ENCODE data around the gene DYRK1A.

Gene DYRK1A

DNA sequence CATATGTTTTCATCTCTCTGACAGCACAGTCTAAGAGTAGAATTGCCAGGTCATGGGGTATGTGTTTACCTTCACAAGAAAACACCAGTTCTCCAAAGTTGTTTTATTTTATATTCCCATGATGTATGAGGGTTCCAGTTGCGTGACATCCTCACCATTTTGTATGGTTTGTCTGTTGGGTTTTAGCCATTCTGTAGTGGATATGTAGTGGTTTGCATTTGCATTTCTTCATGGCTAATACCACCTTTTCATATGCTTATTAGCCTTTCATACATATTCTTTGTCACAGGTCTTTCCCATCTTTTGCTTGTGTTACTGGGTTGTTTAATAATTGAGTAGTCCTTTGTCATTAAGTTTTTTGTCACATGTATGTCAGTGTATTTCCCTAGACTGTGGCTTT, 132.1 kb downstream of the DYRK1A start:
- no peak overlapping the region for H3K4me3 ChIP-seq (replicated peaks; ENCODE audit: low read depth, low read length)
- TF ChIP-seq, protein P1, sequence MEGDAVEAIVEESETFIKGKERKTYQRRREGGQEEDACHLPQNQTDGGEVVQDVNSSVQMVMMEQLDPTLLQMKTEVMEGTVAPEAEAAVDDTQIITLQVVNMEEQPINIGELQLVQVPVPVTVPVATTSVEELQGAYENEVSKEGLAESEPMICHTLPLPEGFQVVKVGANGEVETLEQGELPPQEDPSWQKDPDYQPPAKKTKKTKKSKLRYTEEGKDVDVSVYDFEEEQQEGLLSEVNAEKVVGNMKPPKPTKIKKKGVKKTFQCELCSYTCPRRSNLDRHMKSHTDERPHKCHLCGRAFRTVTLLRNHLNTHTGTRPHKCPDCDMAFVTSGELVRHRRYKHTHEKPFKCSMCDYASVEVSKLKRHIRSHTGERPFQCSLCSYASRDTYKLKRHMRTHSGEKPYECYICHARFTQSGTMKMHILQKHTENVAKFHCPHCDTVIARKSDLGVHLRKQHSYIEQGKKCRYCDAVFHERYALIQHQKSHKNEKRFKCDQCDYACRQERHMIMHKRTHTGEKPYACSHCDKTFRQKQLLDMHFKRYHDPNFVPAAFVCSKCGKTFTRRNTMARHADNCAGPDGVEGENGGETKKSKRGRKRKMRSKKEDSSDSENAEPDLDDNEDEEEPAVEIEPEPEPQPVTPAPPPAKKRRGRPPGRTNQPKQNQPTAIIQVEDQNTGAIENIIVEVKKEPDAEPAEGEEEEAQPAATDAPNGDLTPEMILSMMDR (IDR thresholded peaks at IDR 0.05; ENCODE audit: low read depth, low read length, missing control alignments): no peak
- no peak for DNase-seq (ENCODE audit: extremely low read depth, low read depth)

- TF ChIP-seq, protein P1 (IDR thresholded peaks at IDR 0.05; ENCODE audit: low read depth, low read length, missing control alignments): no peak
- DNase-seq (ENCODE audit: extremely low read depth, low read depth): no peak
- no peak overlapping the region for H3K4me3 ChIP-seq (replicated peaks; ENCODE audit: low read depth, low read length)
These were observed 136.4 kb downstream of the DYRK1A start for GRCh38 chr21:37502947-37503346.

- no peak overlapping the region for H3K4me3 ChIP-seq (replicated peaks; ENCODE audit: low read depth, low read length)
- DNase-seq (ENCODE audit: extremely low read depth, low read depth): peak; percentile 25
- TF ChIP-seq, protein P1 (IDR thresholded peaks at IDR 0.05; ENCODE audit: low read depth, low read length, missing control alignments): no peak
These were observed 137.4 kb downstream of the DYRK1A start for GRCh38 chr21:37503848-37504467.

DNA sequence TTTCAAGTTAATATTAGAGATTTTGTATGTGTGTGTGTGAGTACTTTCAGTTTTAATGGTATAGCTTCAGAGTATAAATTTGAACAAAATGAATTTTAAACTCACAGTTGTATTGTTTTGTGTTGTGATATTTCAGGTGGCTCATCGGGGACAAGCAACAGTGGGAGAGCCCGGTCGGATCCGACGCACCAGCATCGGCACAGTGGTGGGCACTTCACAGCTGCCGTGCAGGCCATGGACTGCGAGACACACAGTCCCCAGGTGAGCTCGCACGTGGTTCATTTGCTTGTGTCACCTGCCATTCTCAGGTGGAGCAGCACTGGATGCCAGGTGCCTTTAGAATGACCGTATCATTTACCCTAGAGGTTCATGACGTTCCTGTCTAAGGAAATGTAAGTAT, 139.4 kb downstream of the DYRK1A start:
- no peak for DNase-seq (ENCODE audit: extremely low read depth, low read depth)
- no peak overlapping the region for H3K4me3 ChIP-seq (replicated peaks; ENCODE audit: low read depth, low read length)
- TF ChIP-seq, protein P1 (IDR thresholded peaks at IDR 0.05; ENCODE audit: low read depth, low read length, missing control alignments): no peak

DNA sequence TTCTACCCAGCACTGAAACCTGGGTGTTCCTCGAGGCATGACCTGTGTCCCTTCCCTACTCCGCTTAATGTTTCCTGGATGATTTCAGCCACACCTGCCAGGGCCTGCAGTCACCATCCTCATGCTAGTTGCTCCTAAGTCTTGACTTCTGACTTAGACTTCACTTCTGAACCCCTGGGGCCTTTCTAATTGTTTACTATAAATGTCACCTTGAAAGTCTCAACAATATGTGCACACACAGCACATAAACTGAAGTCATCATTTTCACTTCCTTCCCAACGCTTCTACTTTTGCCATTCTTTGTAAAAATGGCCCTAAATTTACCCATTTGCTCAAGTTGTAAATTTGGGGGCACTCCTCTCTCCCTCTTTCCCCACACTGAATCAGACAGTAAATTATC, 141.1 kb downstream of the DYRK1A start:
- TF ChIP-seq, protein P1 (IDR thresholded peaks at IDR 0.05; ENCODE audit: low read depth, low read length, missing control alignments): no peak
- no peak overlapping the region for H3K4me3 ChIP-seq (replicated peaks; ENCODE audit: low read depth, low read length)
- no peak for DNase-seq (ENCODE audit: extremely low read depth, low read depth)

GRCh38 chr21:37508341-37508740, 141.8 kb downstream of the DYRK1A start:
- DNase-seq (ENCODE audit: extremely low read depth, low read depth): no peak
- TF ChIP-seq, protein P1 (IDR thresholded peaks at IDR 0.05; ENCODE audit: low read depth, low read length, missing control alignments): no peak
- H3K4me3 ChIP-seq (replicated peaks; ENCODE audit: low read depth, low read length): no peak overlapping the region
